Measurements from ENCODE around the gene PTGDR.

DNA sequence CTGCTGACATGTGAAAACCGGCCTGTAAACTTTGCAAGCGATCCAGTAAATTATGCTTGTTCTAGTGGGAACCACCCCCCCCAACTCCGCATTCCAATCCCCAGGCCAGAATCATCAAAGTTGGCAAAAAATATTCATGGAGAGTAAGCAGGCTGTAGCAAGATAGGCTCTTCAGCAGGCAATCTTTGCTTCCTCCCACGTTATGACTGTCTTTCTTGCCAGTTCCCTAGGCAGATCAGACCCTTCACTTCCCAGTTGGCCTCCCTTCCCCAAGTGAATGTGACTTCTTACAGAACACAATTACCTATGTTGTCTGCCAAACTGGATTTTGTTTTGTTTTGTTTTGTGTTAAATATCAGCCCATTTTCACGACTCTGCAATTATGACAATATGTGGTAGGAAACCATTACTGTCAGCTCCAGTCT is 45.4 kb downstream of the PTGDR start:
- TF ChIP-seq, protein P1, sequence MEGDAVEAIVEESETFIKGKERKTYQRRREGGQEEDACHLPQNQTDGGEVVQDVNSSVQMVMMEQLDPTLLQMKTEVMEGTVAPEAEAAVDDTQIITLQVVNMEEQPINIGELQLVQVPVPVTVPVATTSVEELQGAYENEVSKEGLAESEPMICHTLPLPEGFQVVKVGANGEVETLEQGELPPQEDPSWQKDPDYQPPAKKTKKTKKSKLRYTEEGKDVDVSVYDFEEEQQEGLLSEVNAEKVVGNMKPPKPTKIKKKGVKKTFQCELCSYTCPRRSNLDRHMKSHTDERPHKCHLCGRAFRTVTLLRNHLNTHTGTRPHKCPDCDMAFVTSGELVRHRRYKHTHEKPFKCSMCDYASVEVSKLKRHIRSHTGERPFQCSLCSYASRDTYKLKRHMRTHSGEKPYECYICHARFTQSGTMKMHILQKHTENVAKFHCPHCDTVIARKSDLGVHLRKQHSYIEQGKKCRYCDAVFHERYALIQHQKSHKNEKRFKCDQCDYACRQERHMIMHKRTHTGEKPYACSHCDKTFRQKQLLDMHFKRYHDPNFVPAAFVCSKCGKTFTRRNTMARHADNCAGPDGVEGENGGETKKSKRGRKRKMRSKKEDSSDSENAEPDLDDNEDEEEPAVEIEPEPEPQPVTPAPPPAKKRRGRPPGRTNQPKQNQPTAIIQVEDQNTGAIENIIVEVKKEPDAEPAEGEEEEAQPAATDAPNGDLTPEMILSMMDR (IDR thresholded peaks at IDR 0.05 in 2 of 3, conservative IDR thresholded peaks at IDR 0.05 in 1 of 3; ENCODE audit: borderline replicate concordance in 1 of 3, insufficient read depth in 1 of 3, low read depth in 2 of 3, low read length in 2 of 3) = no peak
- no peak for TF ChIP-seq ZFX (IDR thresholded peaks at IDR 0.05)
- TF ChIP-seq EZH2 (IDR thresholded peaks at IDR 0.05) = no peak
- no peak for TF ChIP-seq POLR2A (IDR thresholded peaks at IDR 0.05; ENCODE audit: borderline replicate concordance, extremely low read depth, insufficient read depth, insufficient read length)
- no peak for TF ChIP-seq ELF1 (IDR thresholded peaks at IDR 0.05; ENCODE audit: borderline replicate concordance, low read depth)
- TF ChIP-seq, protein P2, sequence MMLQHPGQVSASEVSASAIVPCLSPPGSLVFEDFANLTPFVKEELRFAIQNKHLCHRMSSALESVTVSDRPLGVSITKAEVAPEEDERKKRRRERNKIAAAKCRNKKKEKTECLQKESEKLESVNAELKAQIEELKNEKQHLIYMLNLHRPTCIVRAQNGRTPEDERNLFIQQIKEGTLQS (IDR thresholded peaks at IDR 0.05) = no peak
- TF ChIP-seq EGR1 (IDR thresholded peaks at IDR 0.05; ENCODE audit: low read depth) = no peak
- no peak for TF ChIP-seq EZH2phosphoT487 (IDR thresholded peaks at IDR 0.05; ENCODE audit: borderline replicate concordance)
- no peak for TF ChIP-seq JUND (IDR thresholded peaks at IDR 0.05)
- TF ChIP-seq, protein P3, sequence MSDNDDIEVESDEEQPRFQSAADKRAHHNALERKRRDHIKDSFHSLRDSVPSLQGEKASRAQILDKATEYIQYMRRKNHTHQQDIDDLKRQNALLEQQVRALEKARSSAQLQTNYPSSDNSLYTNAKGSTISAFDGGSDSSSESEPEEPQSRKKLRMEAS (IDR thresholded peaks at IDR 0.05) = no peak
- no peak for TF ChIP-seq ZNF274 (IDR thresholded peaks at IDR 0.05; ENCODE audit: low read depth, low read length)
- no peak for TF ChIP-seq YY1 (IDR thresholded peaks at IDR 0.05; ENCODE audit: extremely low read depth, insufficient replicate concordance, low read depth, low read length)
- TF ChIP-seq POLR2AphosphoS5 (IDR thresholded peaks at IDR 0.05; ENCODE audit: low read depth, low read length) = no peak

Measured in HCT116 (cell line).